Stomach (tissue), 4 donors: ENCODE results near the gene GCKR.

Experiments
- CTCF ChIP-seq, 7 experiments: fragments of 450-650 bp in 4 of 7; fragments of 200-600 bp in 3 of 7; sonication (generic) in 3 of 7; IDR thresholded peaks; one replicate each; pipeline ENCODE4 v1.5.1; 2016 to 2019; ENCODE audit warnings: antibody characterized with exemption in 7 of 7, control low read depth in 2 of 7, mild to moderate bottlenecking in 1 of 7
- EP300 ChIP-seq: sonication (generic); formaldehyde crosslinking; IDR thresholded peaks from one replicate; pipeline ENCODE4 v1.6.1; 2017; ENCODE audit warnings: antibody characterized with exemption
- POLR2A ChIP-seq, 4 donors: fragments of 450-650 bp; IDR thresholded peaks; one replicate each; pipeline ENCODE4 v1.6.1; 2016; ENCODE audit warnings: antibody characterized with exemption in 4 of 4, control low read depth in 2 of 4, mild to moderate bottlenecking in 1 of 4, moderate library complexity in 1 of 4
- POLR2AphosphoS5 ChIP-seq, 3 donors: sonication (generic); formaldehyde crosslinking; IDR thresholded peaks; one replicate each; pipeline ENCODE4 v1.6.1; 2016; ENCODE audit warnings: antibody characterized with exemption in 3 of 3

DNA sequence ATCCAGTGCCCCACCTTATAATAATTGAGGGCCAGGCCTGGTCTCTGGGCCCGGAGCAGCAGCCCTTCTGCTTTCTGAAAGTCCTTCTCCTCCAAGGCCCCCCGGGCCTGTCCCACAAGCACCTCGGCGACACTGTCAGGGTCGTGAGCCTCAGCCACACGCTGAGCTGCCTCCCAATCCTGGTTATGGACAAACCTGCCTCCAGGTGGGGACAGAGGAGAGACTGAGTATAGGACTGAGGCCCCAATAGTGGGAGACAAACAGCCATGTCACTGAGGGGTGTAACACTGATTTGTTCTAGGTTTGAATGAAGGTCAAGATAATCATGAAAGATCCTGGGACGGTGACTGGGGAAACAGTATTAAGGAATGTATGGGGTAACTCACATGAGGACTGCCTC, 42.7 kb upstream of the GCKR start:
- TF ChIP-seq CTCF (IDR thresholded peaks at IDR 0.05) (no peak), EP300 (no peak), POLR2AphosphoS5 (IDR thresholded peaks at IDR 0.05) (no peak), POLR2A (IDR thresholded peaks at IDR 0.05) (no peak)
